Fibroblast of lung (primary cell): ENCODE measurements around the gene SORT1.

Experiments
- CTCF ChIP-seq, 2 donors: IDR thresholded peaks in 1 of 2; conservative IDR thresholded peaks in 1 of 2; 1 replicate in 1 of 2; 2 replicates in 1 of 2; pipeline ENCODE4 v1.5.1; 2011 to 2012; ENCODE audit warnings: low read length in 2 of 2, control low read depth in 1 of 2, inconsistent platforms in 1 of 2, low read depth in 1 of 2, mild to moderate bottlenecking in 1 of 2
- EZH2 ChIP-seq: IDR thresholded peaks from 2 replicates; pipeline ENCODE4 v1.5.1; 2012; ENCODE audit warnings: low read length, control low read depth, mild to moderate bottlenecking; ENCODE audit errors: missing control alignments

- no peak for TF ChIP-seq CTCF (conservative IDR thresholded peaks at IDR 0.05 in 1 of 2, IDR thresholded peaks at IDR 0.05 in 1 of 2; ENCODE audit: low read depth in 1 of 2, low read length in 2 of 2)
- TF ChIP-seq EZH2, result no peak
Observed at GRCh38 chr1:109369167-109369746, 28.5 kb downstream of the SORT1 start.
